ENCODE results near the gene MACF1. TPM values are rescaled to one million over a fixed set of nuclear protein-coding genes. Genes with fewer than 3 reads are reported as not detected.

The MACF1 gene
- total RNA-seq, 1 donor from 2014 or later: 657 TPM

DNA sequence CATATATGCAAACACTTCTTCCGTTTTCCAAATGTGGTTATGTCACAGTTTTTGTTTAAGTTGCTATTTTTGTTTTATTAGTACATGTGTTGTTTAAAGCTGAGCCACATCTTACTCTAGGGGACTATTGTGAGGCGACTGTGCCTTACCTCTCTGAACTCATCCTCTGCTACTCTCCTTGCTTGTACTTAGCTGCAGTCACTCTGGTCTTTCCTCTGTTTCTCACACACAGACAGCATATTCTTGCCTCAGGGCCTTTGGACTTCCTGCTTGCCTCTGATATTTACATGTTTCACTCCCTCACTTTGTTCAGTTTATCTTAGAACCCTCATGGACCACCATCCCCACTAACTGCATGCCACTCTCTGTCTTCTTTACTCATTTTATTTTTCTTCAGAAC, 101.1 kb downstream of the MACF1 start:
- Mint-ChIP-seq H3K27ac (ENCODE audit: unreplicated experiment) (peak overlapping the region; percentile 4), H3K9me3 (ENCODE audit: unreplicated experiment) (peaks cover 8% of the 10 kb centered on the region), H3K36me3 (ENCODE audit: unreplicated experiment) (no peaks in the 10 kb centered on the region), H3K4me1 (ENCODE audit: low read depth, unreplicated experiment) (no peaks in the 10 kb centered on the region), H3K27me3 (ENCODE audit: unreplicated experiment) (peaks cover 9% of the 10 kb centered on the region), H3K4me3 (ENCODE audit: unreplicated experiment) (no peak overlapping the region)
- no peak for TF ChIP-seq CTCF (IDR thresholded peaks at IDR 0.05; ENCODE audit: partially characterized antibody, unreplicated experiment)
- DNase-seq: no peak

GRCh38 chr1:39310015-39310414, 105.5 kb downstream of the MACF1 start:
- no peaks in the 10 kb centered on the region for H3K4me1 Mint-ChIP-seq (ENCODE audit: low read depth, unreplicated experiment)
- no peak overlapping the region for H3K27ac Mint-ChIP-seq (ENCODE audit: unreplicated experiment)
- no peak for DNase-seq
- H3K27me3 Mint-ChIP-seq (ENCODE audit: unreplicated experiment): peaks cover 14% of the 10 kb centered on the region
- H3K36me3 Mint-ChIP-seq (ENCODE audit: unreplicated experiment): no peaks in the 10 kb centered on the region
- H3K9me3 Mint-ChIP-seq (ENCODE audit: unreplicated experiment): peaks cover 10% of the 10 kb centered on the region
- no peak for TF ChIP-seq CTCF (IDR thresholded peaks at IDR 0.05; ENCODE audit: partially characterized antibody, unreplicated experiment)
- H3K4me3 Mint-ChIP-seq (ENCODE audit: unreplicated experiment): no peak overlapping the region

DNA sequence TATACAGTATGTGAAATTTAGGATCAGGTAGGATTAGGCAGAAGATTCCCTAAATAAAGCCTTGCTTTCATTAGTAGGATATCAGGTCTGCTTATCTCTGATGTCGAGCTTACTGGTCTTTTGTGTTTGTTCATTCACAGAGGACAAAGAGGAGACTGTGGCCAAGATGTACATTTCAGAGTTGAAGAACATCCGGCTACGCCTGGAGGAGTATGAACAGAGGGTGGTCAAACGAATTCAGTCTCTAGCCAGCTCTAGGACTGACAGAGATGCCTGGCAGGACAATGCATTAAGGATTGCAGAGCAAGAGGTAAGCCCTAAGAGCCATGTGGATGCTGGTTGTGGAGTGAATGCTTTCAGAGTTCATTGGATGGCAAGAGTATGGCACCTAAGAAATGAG, 106.2 kb downstream of the MACF1 start:
- no peak for DNase-seq
- Mint-ChIP-seq H3K4me3 (ENCODE audit: unreplicated experiment) (no peak overlapping the region), H3K27me3 (ENCODE audit: unreplicated experiment) (peaks cover 12% of the 10 kb centered on the region), H3K4me1 (ENCODE audit: low read depth, unreplicated experiment) (no peaks in the 10 kb centered on the region), H3K27ac (ENCODE audit: unreplicated experiment) (peak overlapping the region; percentile 23), H3K36me3 (ENCODE audit: unreplicated experiment) (no peaks in the 10 kb centered on the region), H3K9me3 (ENCODE audit: unreplicated experiment) (peaks cover 5% of the 10 kb centered on the region)
- TF ChIP-seq CTCF (IDR thresholded peaks at IDR 0.05; ENCODE audit: partially characterized antibody, unreplicated experiment): no peak

- Mint-ChIP-seq H3K4me3 (ENCODE audit: unreplicated experiment) (no peak overlapping the region), H3K27ac (ENCODE audit: unreplicated experiment) (no peak overlapping the region), H3K9me3 (ENCODE audit: unreplicated experiment) (peaks cover 2% of the 10 kb centered on the region), H3K27me3 (ENCODE audit: unreplicated experiment) (peaks cover 2% of the 10 kb centered on the region), H3K36me3 (ENCODE audit: unreplicated experiment) (no peaks in the 10 kb centered on the region), H3K4me1 (ENCODE audit: low read depth, unreplicated experiment) (no peaks in the 10 kb centered on the region)
- no peak for DNase-seq
- TF ChIP-seq CTCF (IDR thresholded peaks at IDR 0.05; ENCODE audit: partially characterized antibody, unreplicated experiment): no peak
Measured at GRCh38 chr1:39317111-39317510, 112.6 kb downstream of the MACF1 start.

- H3K4me1 Mint-ChIP-seq (ENCODE audit: low read depth, unreplicated experiment): no peaks in the 10 kb centered on the region
- H3K9me3 Mint-ChIP-seq (ENCODE audit: unreplicated experiment): peaks cover 2% of the 10 kb centered on the region
- no peak overlapping the region for H3K4me3 Mint-ChIP-seq (ENCODE audit: unreplicated experiment)
- peaks cover 2% of the 10 kb centered on the region for H3K27me3 Mint-ChIP-seq (ENCODE audit: unreplicated experiment)
- no peak for TF ChIP-seq CTCF (IDR thresholded peaks at IDR 0.05; ENCODE audit: partially characterized antibody, unreplicated experiment)
- no peaks in the 10 kb centered on the region for H3K36me3 Mint-ChIP-seq (ENCODE audit: unreplicated experiment)
- no peak overlapping the region for H3K27ac Mint-ChIP-seq (ENCODE audit: unreplicated experiment)
- DNase-seq: no peak
Measured at GRCh38 chr1:39317910-39318633, 113.6 kb downstream of the MACF1 start.
